GM19324 (cell line): ENCODE measurements around the gene NDUFB11.
A peak's percentile ranks its signal among the peaks of the same experiment; 100 is the strongest.

Experiments used
- ATAC-seq: cut with Tn5 transposase; IDR thresholded peaks from one replicate; pipeline ENCODE4 v1.9.1; 2021; ENCODE audit warnings: mild to moderate bottlenecking, moderate library complexity; ENCODE audit not compliant: unreplicated experiment, low FRiP score

NDUFB11 gene

GRCh38 chrX:47144626-47145394 is at the start of gene NDUFB11, which contains the start of gene RBM10:
TSS of gene NDUFB11 (minus strand) at chrX:47144702. CDS start at chrX:47144679, 23 bp downstream.
TSS of gene RBM10 (plus strand) at chrX:47145221. CDS start at chrX:47147482, 2,261 bp downstream.
- ATAC-seq, result peak; percentile 86

DNA sequence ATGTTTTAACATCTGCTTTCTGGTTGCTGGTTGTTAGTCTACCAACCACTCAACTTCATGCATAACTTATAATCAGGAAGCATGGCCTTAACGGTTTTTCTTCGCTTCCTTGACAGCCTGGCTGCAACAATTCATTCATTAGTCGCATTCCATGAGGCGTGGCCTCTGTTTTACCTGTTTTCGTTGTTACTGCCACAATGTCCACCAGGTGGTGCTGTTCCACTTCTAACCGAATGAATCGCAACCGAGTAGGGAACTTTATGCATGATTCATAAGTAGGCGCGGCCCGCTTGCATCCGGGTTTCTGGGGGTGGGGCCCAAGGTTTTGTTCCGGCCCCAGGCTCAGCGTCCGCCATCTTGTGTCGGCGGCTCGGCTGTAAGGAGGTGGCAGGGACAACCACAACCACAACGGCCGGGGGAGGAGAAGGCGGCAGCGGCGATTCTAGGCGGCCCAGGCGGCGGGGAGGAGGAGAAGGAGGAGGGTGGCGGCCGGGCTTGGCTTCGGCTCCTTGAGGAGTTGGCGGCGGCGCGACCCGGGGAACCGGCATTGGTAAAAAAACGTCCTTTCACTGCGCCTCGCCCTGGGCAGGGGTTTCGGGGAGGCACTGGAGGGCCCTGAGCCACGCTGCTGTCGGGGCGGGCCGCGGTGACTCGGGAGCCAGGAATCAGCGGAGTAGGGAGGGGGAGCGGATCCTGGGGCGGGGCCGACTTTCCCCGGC is 49.1 kb upstream of the NDUFB11 start, which contains the start of gene UBA1:
Gene UBA1 (plus strand): TSS at position 355 of the 719 bp plus-strand sequence. CDS start 4,974 bp downstream, outside the sequence.
- peak; percentile 81 for ATAC-seq

- ATAC-seq, result no peak
Measured at GRCh38 chrX:47191806-47192401, 47.4 kb upstream of the NDUFB11 start.

GRCh38 chrX:47191331-47191730 is 46.8 kb upstream of the NDUFB11 start:
- no peak for ATAC-seq

DNA sequence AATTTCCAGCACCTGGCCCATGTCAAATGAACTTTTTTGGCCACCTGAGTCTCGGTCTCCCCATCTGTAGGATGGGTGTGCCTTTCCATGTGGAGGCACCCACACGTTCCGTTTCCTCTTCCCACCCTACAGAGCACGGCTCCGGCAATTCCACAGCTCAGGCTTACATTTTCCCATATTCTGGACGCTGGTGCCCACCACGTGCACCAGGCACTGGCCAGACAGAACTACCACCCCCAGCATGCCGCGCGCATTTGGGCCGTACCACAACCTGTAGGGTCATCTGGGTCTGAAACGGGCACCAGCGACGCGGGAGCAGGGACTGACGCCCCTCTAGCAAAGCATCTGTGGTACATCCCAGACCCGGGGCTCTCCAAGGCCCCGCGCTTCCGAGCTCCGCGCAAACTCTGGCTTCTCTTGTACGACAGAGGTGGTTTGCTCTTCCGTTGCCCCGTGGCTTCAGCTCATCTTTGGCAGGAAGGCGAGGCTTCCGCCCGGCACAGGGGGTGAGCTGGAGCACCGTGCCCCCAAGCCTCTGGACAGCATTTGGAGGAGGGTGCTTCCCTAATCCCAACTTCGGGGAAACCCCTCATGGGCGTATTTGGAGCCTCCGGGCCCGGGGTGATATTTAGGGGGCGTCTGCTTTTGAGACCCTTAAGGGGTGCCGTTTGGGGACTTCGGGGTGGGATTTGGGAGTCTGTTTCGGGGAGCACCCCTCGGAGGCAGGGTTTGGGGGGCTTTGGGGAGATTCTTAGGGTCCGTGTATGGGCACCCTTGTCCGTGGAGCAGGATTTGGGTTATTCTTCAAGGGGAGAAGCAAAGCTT is 46.2 kb upstream of the NDUFB11 start:
- ATAC-seq, result peak; percentile 58

GRCh38 chrX:47189906-47190305 is 45.4 kb upstream of the NDUFB11 start:
- no peak for ATAC-seq

DNA sequence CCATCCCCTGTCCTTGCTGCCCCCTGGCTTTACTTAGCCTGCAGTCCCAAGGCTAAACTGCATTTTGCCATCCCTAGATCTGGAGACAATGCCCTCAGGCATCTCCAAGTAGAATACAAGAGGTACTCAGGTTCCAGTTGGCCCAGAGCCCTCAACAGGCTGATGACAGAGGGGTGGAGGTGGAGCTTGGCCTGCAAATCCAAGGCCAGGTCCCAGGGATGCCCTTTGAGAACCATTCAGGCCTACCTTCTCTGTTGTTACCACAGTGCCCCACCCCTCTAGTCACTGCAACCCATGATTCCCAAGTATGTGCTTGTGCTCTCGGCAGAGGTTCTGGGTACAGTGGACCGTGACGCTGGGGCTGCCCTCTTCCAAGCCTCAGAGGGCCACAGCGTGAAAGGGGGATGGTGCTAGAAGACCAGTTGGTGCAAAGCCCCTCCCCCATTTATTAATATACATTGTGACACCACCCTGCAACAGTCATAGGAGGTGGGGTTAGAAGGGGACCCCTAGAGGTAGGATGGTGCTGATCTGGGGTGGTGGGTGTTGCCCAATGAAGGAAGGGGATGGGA is 42.7 kb upstream of the NDUFB11 start:
- ATAC-seq, result no peak

- no peak for ATAC-seq
Measured at GRCh38 chrX:47186096-47186740, 41.7 kb upstream of the NDUFB11 start.

DNA sequence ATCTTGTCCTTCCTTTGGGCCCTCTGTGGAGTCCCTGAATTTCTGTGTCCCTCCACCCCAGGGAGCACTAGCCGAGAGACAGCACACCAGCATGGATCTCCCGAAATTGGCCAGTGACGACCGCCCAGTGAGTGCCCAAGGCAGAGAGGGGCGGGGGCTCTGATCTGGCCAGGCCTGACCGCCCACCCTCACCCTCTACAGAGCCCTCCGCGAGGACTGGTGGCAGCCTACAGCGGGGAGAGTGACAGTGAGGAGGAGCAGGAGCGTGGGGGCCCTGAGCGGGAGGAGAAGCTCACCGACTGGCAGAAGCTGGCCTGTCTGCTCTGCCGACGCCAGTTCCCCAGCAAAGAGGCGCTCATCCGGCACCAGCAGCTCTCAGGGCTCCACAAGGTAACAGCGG is 40.7 kb upstream of the NDUFB11 start:
- ATAC-seq, result no peak

- ATAC-seq, result no peak
Measured at GRCh38 chrX:47184486-47184885, 40.0 kb upstream of the NDUFB11 start.

- no peak for ATAC-seq
Measured at GRCh38 chrX:47182106-47182700, 37.7 kb upstream of the NDUFB11 start.

DNA sequence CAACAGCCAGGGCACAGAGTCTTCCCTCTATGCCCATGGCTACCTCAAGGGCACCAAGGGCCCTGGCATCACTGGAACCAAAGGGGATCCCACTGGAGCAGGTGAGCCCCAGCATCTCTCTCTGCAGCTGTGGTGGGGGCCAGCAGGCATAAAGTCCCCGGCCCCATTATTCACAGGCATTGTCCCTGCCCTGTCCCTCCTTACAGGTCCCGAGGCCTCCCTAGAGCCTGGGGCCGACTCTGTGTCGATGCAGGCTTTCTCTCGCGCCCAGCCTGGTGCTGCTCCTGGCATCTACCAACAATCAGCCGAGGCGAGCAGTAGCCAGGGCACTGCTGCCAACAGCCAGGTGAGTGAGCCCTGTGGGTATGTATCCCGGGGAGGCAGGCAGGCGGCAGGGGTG is 36.8 kb upstream of the NDUFB11 start:
- ATAC-seq, result no peak

DNA sequence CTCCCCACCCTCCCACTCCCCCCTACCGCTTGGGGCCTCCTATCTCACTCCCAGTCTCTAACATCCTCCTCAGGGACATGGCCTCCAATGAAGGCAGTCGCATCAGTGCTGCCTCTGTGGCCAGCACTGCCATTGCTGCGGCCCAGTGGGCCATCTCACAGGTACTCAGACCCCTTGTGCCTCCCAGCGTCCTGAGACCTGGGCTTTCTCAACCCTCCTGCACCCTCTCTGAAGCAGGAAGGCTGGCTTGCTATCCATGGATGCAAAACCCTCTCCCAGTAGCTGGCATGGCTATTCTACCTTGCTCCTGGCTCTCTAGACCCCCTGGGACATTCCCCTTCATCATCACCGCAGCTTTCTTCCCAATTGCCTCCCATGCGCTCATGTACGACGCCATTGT is 35.8 kb upstream of the NDUFB11 start:
- ATAC-seq, result no peak

GRCh38 chrX:47179928-47180255 is 35.4 kb upstream of the NDUFB11 start:
- no peak for ATAC-seq

- ATAC-seq, result no peak
Measured at GRCh38 chrX:47179221-47179927, 34.9 kb upstream of the NDUFB11 start.

DNA sequence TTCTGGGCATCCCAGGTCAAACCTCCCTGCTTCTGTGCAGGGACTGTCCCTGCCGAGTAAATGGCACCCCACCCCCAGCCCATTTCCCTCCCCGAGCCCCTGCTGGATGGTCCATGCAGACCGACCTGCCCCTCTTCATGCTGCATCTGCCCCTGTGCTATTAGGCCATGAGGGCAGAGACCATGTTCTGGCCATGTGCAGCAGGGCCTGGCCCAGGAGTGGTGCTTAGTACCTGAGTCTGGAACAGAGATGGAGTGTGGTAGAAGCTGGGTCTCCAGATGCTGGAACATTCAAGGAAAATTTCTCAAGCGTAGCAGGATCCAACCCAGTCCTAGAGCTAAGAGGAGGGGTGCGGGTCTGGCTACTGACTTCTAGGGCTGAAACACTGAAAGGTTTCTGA is 33.8 kb upstream of the NDUFB11 start:
- no peak for ATAC-seq

- ATAC-seq, result no peak
Measured at GRCh38 chrX:47177079-47177478, 32.6 kb upstream of the NDUFB11 start.

- no peak for ATAC-seq
Measured at GRCh38 chrX:47176101-47176740, 31.7 kb upstream of the NDUFB11 start.
